Tibial nerve (tissue), 4 donors: ENCODE data around the gene ZDHHC11. TPM values are rescaled to one million over a fixed set of nuclear protein-coding genes. Genes with fewer than 3 reads are reported as not detected.

Experiments used
- DNase-seq, 2 donors: peaks; one replicate each; pipeline ENCODE4 v3.0.0-alpha.2; 2019; ENCODE audit warnings: low spot score in 2 of 2
- H3K27ac ChIP-seq, 4 donors: fragments of 200-600 bp; sonication (generic) in 3 of 4; one replicate each; pipeline ENCODE4 v1.5.1; 2017 to 2019; ENCODE audit warnings: mild to moderate bottlenecking in 1 of 4
- H3K27me3 ChIP-seq, 2 donors: fragments of 200-600 bp; sonication (generic) in 1 of 2; one replicate each; pipeline versions ENCODE4 v1.5.1 to v1.6.0; 2017 to 2019
- H3K36me3 ChIP-seq, 3 donors: fragments of 200-600 bp; sonication (generic); one replicate each; pipeline ENCODE4 v1.5.1; 2018 to 2019
- H3K4me1 ChIP-seq, 4 donors: fragments of 200-600 bp; sonication (generic) in 3 of 4; one replicate each; pipeline ENCODE4 v1.5.1; 2017 to 2019
- H3K4me3 ChIP-seq, 4 donors: fragments of 200-600 bp; sonication (generic) in 3 of 4; one replicate each; pipeline ENCODE4 v1.5.1; 2017 to 2019; ENCODE audit warnings: mild to moderate bottlenecking in 1 of 4, moderate library complexity in 1 of 4
- H3K9me3 ChIP-seq, 4 donors: fragments of 200-600 bp; sonication (generic) in 3 of 4; one replicate each; pipeline ENCODE4 v1.5.1; 2017 to 2019
- EP300 ChIP-seq, 2 donors: sonication (generic); formaldehyde crosslinking; IDR thresholded peaks; one replicate each; pipeline ENCODE4 v1.6.1; 2017; ENCODE audit warnings: antibody characterized with exemption in 2 of 2, mild to moderate bottlenecking in 1 of 2
- POLR2A ChIP-seq, 2 donors: fragments of 450-650 bp; IDR thresholded peaks; one replicate each; pipeline ENCODE4 v1.6.1; 2017; ENCODE audit warnings: antibody characterized with exemption in 2 of 2, mild to moderate bottlenecking in 2 of 2, moderate library complexity in 2 of 2
- WGBS, 2 donors: methylation state at CpG; one replicate each; pipeline ENCODE4 v1.1.5; 2018; 5-methylcytosine and 5-hydroxymethylcytosine counted together
- total RNA-seq, 4 donors: library from RNA; depleted of rRNA; stranded (reverse); fragments of >200 nt; gene quantifications; one replicate each; pipeline ENCODE4 v1.1.0, GENCODE V29; 2016
- TF ChIP-seq, protein P1 (sequence below), 5 experiments: fragments of 200-600 bp in 3 of 5; fragments of 450-650 bp in 2 of 5; sonication (generic) in 3 of 5; IDR thresholded peaks; one replicate each; pipeline ENCODE4 v1.5.1; 2016 to 2019; ENCODE audit warnings: antibody characterized with exemption in 5 of 5, mild to moderate bottlenecking in 3 of 5, moderate library complexity in 2 of 5

ZDHHC11 gene
- total RNA-seq, 4 donors from 2014 or later, result 1.1 to 6.9 (median 2.3) TPM

GRCh38 chr5:878125-878524 is 27.3 kb upstream of the ZDHHC11 start:
- no peak overlapping the region for H3K27ac ChIP-seq
- H3K9me3 ChIP-seq, result no peaks in the 10 kb centered on the region
- H3K27me3 ChIP-seq, result no peaks in the 10 kb centered on the region
- TF ChIP-seq EP300 (IDR thresholded peaks at IDR 0.05) (no peak), POLR2A (IDR thresholded peaks at IDR 0.05) (no peak)
- TF ChIP-seq, protein P1, sequence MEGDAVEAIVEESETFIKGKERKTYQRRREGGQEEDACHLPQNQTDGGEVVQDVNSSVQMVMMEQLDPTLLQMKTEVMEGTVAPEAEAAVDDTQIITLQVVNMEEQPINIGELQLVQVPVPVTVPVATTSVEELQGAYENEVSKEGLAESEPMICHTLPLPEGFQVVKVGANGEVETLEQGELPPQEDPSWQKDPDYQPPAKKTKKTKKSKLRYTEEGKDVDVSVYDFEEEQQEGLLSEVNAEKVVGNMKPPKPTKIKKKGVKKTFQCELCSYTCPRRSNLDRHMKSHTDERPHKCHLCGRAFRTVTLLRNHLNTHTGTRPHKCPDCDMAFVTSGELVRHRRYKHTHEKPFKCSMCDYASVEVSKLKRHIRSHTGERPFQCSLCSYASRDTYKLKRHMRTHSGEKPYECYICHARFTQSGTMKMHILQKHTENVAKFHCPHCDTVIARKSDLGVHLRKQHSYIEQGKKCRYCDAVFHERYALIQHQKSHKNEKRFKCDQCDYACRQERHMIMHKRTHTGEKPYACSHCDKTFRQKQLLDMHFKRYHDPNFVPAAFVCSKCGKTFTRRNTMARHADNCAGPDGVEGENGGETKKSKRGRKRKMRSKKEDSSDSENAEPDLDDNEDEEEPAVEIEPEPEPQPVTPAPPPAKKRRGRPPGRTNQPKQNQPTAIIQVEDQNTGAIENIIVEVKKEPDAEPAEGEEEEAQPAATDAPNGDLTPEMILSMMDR (IDR thresholded peaks at IDR 0.05), result no peak
- WGBS, 2 donors, result 91 to 95% methylated on average over 11 to 14 of the region's 15 CpGs
- no peak overlapping the region for H3K4me3 ChIP-seq
- no peak for DNase-seq
- no peaks in the 10 kb centered on the region for H3K4me1 ChIP-seq
- peaks cover 2 to 79% (median 27%) of the 10 kb centered on the region in 3 donors for H3K36me3 ChIP-seq

DNA sequence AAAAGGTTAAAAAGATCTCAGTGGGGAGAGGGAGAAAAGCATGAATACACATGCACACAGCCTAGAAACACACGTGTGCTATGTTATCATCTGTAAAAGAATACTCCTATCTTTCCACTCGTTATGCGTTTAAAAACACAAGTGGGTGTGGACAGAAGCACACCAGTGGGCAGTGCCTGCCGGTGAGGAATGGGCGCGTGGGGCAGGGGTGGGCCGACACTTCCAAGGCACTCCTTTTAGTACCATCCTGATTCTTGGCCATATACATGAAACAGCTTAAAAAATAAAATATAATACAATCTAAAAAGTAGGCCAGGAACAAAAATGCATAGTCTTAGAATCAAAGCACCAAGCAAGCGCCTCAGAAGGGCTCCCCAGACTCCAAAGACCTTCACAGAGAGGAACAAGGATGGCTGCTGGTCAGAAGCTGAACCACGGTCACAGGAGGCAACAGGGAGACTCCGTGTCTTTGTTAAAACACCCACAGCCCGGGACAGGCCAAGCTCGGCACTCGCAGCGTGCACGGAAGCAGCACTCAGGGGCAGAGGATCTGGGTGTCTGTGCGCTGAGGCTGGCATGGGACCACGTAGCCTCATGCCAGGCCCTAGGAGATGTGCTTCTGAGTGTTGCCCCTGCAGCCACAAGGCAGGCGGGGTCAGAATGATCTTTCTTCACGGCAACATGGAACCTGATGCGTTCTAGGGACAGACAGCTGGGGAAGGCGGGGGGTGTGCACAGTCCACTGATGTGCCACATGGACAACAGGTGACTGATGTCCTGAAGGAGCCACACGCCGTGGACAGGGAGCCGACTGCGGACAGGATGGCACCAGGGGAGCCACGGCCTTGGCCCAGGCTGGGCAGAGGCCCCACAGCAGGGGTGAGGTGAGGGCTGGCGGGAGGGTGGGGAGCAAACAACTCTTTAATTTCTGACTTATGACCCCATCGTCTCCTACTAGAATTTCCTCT is 25.9 kb upstream of the ZDHHC11 start:
- Histone ChIP-seq H3K36me3 (peaks cover 2 to 79% (median 29%) of the 10 kb centered on the region in 3 donors), H3K4me1 (no peaks in the 10 kb centered on the region), H3K9me3 (no peaks in the 10 kb centered on the region), H3K27me3 (no peaks in the 10 kb centered on the region), H3K27ac (no peak overlapping the region), H3K4me3 (no peak overlapping the region)
- WGBS, 2 donors, result 89 to 93% methylated on average over 22 to 27 of the region's 28 CpGs
- no peak for DNase-seq
- no peak for TF ChIP-seq EP300 (IDR thresholded peaks at IDR 0.05)

DNA sequence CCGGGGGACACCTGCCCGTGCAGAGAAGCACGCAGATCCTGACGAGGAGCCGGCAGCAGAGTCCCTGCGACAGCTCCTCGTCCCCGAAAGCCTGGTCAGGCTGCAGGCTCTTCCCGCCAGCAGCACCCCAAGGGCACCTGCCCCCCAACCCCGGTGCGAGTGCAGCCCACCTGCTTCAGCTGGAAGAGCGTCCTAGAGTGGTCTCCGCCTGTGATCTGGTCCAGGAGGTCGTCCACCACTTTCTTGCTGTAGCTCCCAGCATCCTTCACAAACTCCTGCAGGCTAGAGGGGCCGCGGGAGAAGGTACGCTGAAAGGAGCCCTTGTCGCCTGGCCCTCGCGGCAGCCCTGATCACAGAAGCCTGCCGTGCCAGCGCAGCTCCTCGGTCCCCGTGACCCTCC is 25.1 kb upstream of the ZDHHC11 start:
- WGBS, 2 donors, result 93 to 95% methylated on average over 23 to 24 of the region's 24 CpGs
- no peak for DNase-seq
- H3K36me3 ChIP-seq, result peaks cover 2 to 79% (median 29%) of the 10 kb centered on the region in 3 donors
- TF ChIP-seq, protein P1 (IDR thresholded peaks at IDR 0.05), result no peak
- no peak for TF ChIP-seq POLR2A (IDR thresholded peaks at IDR 0.05)
- no peak for TF ChIP-seq EP300 (IDR thresholded peaks at IDR 0.05)
- no peak overlapping the region for H3K4me3 ChIP-seq
- H3K4me1 ChIP-seq, result no peaks in the 10 kb centered on the region
- H3K27me3 ChIP-seq, result no peaks in the 10 kb centered on the region
- H3K9me3 ChIP-seq, result no peaks in the 10 kb centered on the region
- no peak overlapping the region for H3K27ac ChIP-seq

DNA sequence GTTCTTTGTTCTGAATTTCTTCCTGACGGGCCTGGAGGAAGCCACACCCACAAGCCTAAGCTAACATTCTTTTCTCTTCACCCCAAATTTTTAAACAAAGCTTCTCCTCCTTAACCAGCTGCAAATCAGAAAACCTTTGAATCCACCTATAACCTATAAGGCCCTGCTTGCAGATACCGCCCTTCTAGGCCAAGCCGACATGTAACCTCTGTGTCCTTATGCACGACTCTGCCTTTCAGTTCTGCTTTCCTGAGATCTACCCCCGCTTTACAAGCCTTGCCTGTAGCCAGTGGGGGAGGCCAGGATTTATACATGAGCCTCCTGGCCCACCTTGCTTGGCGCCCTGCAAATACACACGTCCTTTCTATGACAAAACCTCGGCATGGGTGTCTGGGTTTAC is 22.5 kb upstream of the ZDHHC11 start:
- Histone ChIP-seq H3K36me3 (peaks cover 2 to 99% (median 41%) of the 10 kb centered on the region in 3 donors), H3K4me3 (no peak overlapping the region), H3K4me1 (no peaks in the 10 kb centered on the region), H3K27ac (no peak overlapping the region), H3K9me3 (no peaks in the 10 kb centered on the region), H3K27me3 (no peaks in the 10 kb centered on the region)
- no peak for DNase-seq
- TF ChIP-seq POLR2A (IDR thresholded peaks at IDR 0.05) (no peak), EP300 (IDR thresholded peaks at IDR 0.05) (no peak)
- TF ChIP-seq, protein P1 (IDR thresholded peaks at IDR 0.05), result no peak
- 79 to 83% methylated on average over 8 of the region's 8 CpGs for WGBS, 2 donors

GRCh38 chr5:872301-872700 is 21.5 kb upstream of the ZDHHC11 start:
- Histone ChIP-seq H3K4me3 (no peak overlapping the region), H3K36me3 (peaks cover 2 to 99% (median 38%) of the 10 kb centered on the region in 3 donors), H3K4me1 (no peaks in the 10 kb centered on the region), H3K27me3 (no peaks in the 10 kb centered on the region), H3K27ac (no peak overlapping the region), H3K9me3 (no peaks in the 10 kb centered on the region)
- WGBS, 2 donors, result 80 to 84% methylated on average over 10 of the region's 10 CpGs
- no peak for DNase-seq
- TF ChIP-seq, protein P1 (IDR thresholded peaks at IDR 0.05), result no peak
- no peak for TF ChIP-seq POLR2A (IDR thresholded peaks at IDR 0.05)
- TF ChIP-seq EP300 (IDR thresholded peaks at IDR 0.05), result no peak
